ENCODE measurements around the gene ACOT11. TPM values are rescaled to one million over a fixed set of nuclear protein-coding genes. Genes with fewer than 3 reads are reported as not detected.
"Not testable (repeated sequence)": the region's sequence is repeated elsewhere in the genome, so short reads cannot be mapped to it uniquely, and the experiment has no call there.

Gene ACOT11
- total and polyA plus RNA-seq, 9 donors, result 3.0 to 28.4 (median 14.7) TPM

- DNase-seq, result no peak
- 60 to 67% (median 60%) methylated on average over 18 of the region's 18 CpGs for WGBS, 3 donors
- Histone ChIP-seq H3K27me3 (no peaks in the 10 kb centered on the region), H3K27ac (no peak within 1 kb of the TSS), H3K36me3 (no peaks in the 10 kb centered on the region), H3K4me3 (no peak within 1 kb of the TSS), H3K9me3 (no peaks in the 10 kb centered on the region), H3K4me1 (ENCODE audit: insufficient read depth) (no peaks in the 10 kb centered on the region)
- intact Hi-C loops (cut with DNase I), result no loop called here
- TF ChIP-seq EP300 (IDR thresholded peaks at IDR 0.05) (no peak), CTCF (IDR thresholded peaks at IDR 0.05) (no peak), POLR2A (IDR thresholded peaks at IDR 0.05) (no peak)
Observed at GRCh38 chr1:54623216-54624007, 75.4 kb downstream of the ACOT11 start, which contains the start of gene FAM151A. TSS of gene FAM151A (minus strand) at chr1:54623525. CDS start at chr1:54623395, 130 bp downstream.

DNA sequence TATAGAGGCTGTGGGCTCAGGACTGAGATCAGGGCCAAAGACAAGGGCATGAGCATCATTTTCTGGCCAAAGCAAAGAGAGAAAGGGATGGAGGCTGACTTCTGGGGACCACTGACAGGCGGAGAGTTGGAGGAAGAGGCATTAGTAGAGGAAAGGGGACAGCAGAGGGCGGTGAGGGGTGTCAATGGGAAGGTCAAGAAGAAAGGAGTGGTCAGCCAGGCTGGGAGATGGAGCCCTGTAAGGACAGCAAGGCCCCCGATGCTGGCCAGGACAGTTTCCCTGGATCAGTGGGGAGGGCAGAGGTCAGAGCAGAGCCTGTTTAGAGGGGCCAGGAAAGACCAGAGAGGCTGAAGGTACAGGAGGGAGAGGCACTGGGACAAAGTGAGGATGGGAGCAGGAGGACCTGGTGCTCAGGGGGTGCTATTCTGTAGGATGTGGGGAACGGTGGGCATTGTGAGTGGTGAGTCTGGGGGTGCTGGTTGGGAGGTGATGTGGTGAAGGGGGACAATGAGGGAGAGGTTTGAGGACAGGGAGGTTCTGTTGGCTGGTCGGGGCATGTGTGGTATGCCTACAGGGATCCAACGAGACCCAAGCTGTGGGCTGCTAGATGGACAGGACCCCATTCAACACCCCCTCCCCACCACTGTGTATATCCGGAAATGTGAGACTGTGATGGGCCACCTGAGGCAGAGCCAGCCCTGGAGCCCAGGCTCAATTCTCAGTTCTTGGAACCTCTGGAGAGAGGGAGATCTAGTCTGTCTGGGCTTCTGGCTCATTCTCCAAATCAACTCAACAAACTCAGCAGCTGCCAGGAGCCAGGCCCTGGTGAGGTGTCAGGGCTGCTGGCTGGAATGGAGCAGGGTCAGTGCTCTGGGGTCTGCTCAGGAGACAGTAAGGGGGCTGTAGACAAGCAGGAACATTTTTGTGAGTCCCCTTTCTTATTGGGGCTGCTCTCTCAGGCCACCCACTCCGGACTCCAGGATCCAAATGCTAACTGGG is 76.7 kb downstream of the ACOT11 start:
- H3K27ac ChIP-seq, result no peak overlapping the region
- intact Hi-C loops (cut with DNase I), result no loop called here
- H3K4me1 ChIP-seq (ENCODE audit: insufficient read depth), result no peaks in the 10 kb centered on the region
- TF ChIP-seq EP300 (IDR thresholded peaks at IDR 0.05), result no peak
- TF ChIP-seq CTCF (IDR thresholded peaks at IDR 0.05), result no peak
- no peak for TF ChIP-seq POLR2A (IDR thresholded peaks at IDR 0.05)
- no peaks in the 10 kb centered on the region for H3K27me3 ChIP-seq
- WGBS, 3 donors, result 59 to 90% (median 83%) methylated on average over 8 of the region's 8 CpGs
- H3K9me3 ChIP-seq, result no peaks in the 10 kb centered on the region
- peak in 1 of 5 donors; percentile 1 for DNase-seq
- no peak overlapping the region for H3K4me3 ChIP-seq
- H3K36me3 ChIP-seq, result no peaks in the 10 kb centered on the region

DNA sequence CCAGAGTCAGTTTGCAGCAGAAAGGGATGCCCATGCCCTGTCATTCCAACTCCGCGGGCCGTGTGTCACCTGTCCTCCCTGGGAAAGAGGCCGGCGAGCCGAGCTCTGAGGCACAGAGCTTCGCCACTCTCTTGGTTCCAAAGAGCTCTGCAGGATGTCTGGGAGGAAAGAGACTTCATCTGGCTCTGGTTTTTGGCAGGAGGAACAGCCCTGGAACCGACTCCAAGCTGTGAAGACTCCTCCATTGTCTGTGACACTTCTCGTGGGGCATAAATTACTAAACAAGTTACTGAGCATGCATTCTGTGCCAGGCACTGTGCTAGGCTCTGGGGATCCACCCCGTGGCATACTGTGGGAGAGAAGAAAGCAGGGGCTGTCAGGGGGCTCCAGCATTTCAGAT is 79.2 kb downstream of the ACOT11 start:
- intact Hi-C loops (cut with DNase I), result no loop called here
- Histone ChIP-seq H3K27ac (no peak overlapping the region), H3K36me3 (no peaks in the 10 kb centered on the region), H3K4me3 (no peak overlapping the region), H3K9me3 (no peaks in the 10 kb centered on the region), H3K4me1 (ENCODE audit: insufficient read depth) (no peaks in the 10 kb centered on the region), H3K27me3 (no peaks in the 10 kb centered on the region)
- TF ChIP-seq EP300 (IDR thresholded peaks at IDR 0.05) (no peak), POLR2A (IDR thresholded peaks at IDR 0.05) (no peak), CTCF (IDR thresholded peaks at IDR 0.05) (no peak)
- DNase-seq, result no peak
- WGBS, 3 donors, result 53 to 66% methylated on average over 10 of the region's 10 CpGs; no CpG with 5 or more reads in 1 of the 3 donors

GRCh38 chr1:54635804-54636203 is 87.8 kb downstream of the ACOT11 start:
- H3K27ac ChIP-seq; H3K4me1 ChIP-seq (ENCODE audit: insufficient read depth); H3K9me3 ChIP-seq; intact Hi-C loops (cut with DNase I); H3K4me3 ChIP-seq; DNase-seq; H3K27me3 ChIP-seq; H3K36me3 ChIP-seq: not testable (repeated sequence)
- 85 to 96% (median 94%) methylated on average over 7 of the region's 7 CpGs for WGBS, 3 donors

GRCh38 chr1:54636461-54637446 is 88.7 kb downstream of the ACOT11 start:
- H3K4me3 ChIP-seq; H3K36me3 ChIP-seq; DNase-seq; intact Hi-C loops (cut with DNase I); H3K27ac ChIP-seq; H3K9me3 ChIP-seq; H3K27me3 ChIP-seq; H3K4me1 ChIP-seq (ENCODE audit: insufficient read depth): not testable (repeated sequence)
- 65 to 67% (median 65%) methylated on average over 14 of the region's 14 CpGs for WGBS, 3 donors

All from ovary (tissue), 9 donors.